Osteocyte (in vitro differentiated cells): ENCODE measurements around the gene SMTNL1. TPM values are rescaled to one million over a fixed set of nuclear protein-coding genes. Genes with fewer than 3 reads are reported as not detected.

Experiments
- DNase-seq: peaks from one replicate; pipeline ENCODE4 v3.0.0; 2021; ENCODE audit warnings: mixed read lengths; ENCODE audit not compliant: unreplicated experiment; ENCODE audit errors: extremely low spot score
- H3K27ac Mint-ChIP-seq: one replicate; pipeline ENCODE4 v1.8.0; 2021; ENCODE audit warnings: mild to moderate bottlenecking, mixed read lengths; ENCODE audit not compliant: unreplicated experiment
- H3K27me3 Mint-ChIP-seq: one replicate; pipeline ENCODE4 v1.8.0; 2021; ENCODE audit warnings: mixed read lengths; ENCODE audit not compliant: unreplicated experiment
- H3K36me3 Mint-ChIP-seq: one replicate; pipeline ENCODE4 v1.8.0; 2021; ENCODE audit warnings: mixed read lengths; ENCODE audit not compliant: unreplicated experiment
- H3K4me1 Mint-ChIP-seq: one replicate; pipeline ENCODE4 v1.8.0; 2021; ENCODE audit warnings: mixed read lengths; ENCODE audit not compliant: unreplicated experiment
- H3K4me3 Mint-ChIP-seq: one replicate; pipeline ENCODE4 v1.8.0; 2021; ENCODE audit warnings: mild to moderate bottlenecking, moderate library complexity, mixed read lengths; ENCODE audit not compliant: unreplicated experiment
- H3K9me3 Mint-ChIP-seq: one replicate; pipeline ENCODE4 v1.8.0; 2021; ENCODE audit warnings: mixed read lengths; ENCODE audit not compliant: unreplicated experiment
- CTCF ChIP-seq: fragments of 200-600 bp; sonication (generic); IDR thresholded peaks from 2 replicates; pipeline ENCODE4 v1.5.0; 2021; ENCODE audit warnings: antibody characterized with exemption, mild to moderate bottlenecking, moderate library complexity
- long read RNA-seq: library from polyadenylated mRNA; unstranded; transcript quantifications from one replicate; pipeline ENCODE4 v2.0.0, GENCODE V29; 2021
- total RNA-seq: library from RNA; stranded (reverse); gene quantifications from 2 replicates; pipeline ENCODE4 v1.2.1, GENCODE V29; 2021

Gene SMTNL1
- not detected in 2 replicates for total RNA-seq
- long read RNA-seq, result 0 reads

- Mint-ChIP-seq H3K4me1 (no peaks in the 10 kb centered on the region), H3K36me3 (no peaks in the 10 kb centered on the region), H3K4me3 (no peak within 1 kb of the TSS), H3K27me3 (peaks cover 41% of the 10 kb centered on the region), H3K27ac (no peak within 1 kb of the TSS), H3K9me3 (no peaks in the 10 kb centered on the region)
- no peak for TF ChIP-seq CTCF
- no peak for DNase-seq
Observed at GRCh38 chr11:57536947-57537619, at the start of gene SMTNL1. SMTNL1 (plus strand) TSS chr11:57537595; CDS start chr11:57542643, 5,048 bp downstream.

GRCh38 chr11:57487920-57488659 lies 49.3 kb upstream of the SMTNL1 start:
- no peak for TF ChIP-seq CTCF
- H3K27me3 Mint-ChIP-seq, result peaks cover 6% of the 10 kb centered on the region
- no peak overlapping the region for H3K4me3 Mint-ChIP-seq
- peaks cover 4% of the 10 kb centered on the region for H3K4me1 Mint-ChIP-seq
- no peaks in the 10 kb centered on the region for H3K9me3 Mint-ChIP-seq
- DNase-seq, result no peak
- H3K27ac Mint-ChIP-seq, result no peak overlapping the region
- H3K36me3 Mint-ChIP-seq, result peaks cover 13% of the 10 kb centered on the region

GRCh38 chr11:57490456-57491248 lies 46.7 kb upstream of the SMTNL1 start:
- no peak overlapping the region for H3K4me3 Mint-ChIP-seq
- no peaks in the 10 kb centered on the region for H3K9me3 Mint-ChIP-seq
- H3K27ac Mint-ChIP-seq, result no peak overlapping the region
- no peaks in the 10 kb centered on the region for H3K27me3 Mint-ChIP-seq
- H3K36me3 Mint-ChIP-seq, result peaks cover 8% of the 10 kb centered on the region
- no peak for DNase-seq
- no peak for TF ChIP-seq CTCF
- no peaks in the 10 kb centered on the region for H3K4me1 Mint-ChIP-seq

GRCh38 chr11:57491371-57492061 lies 45.9 kb upstream of the SMTNL1 start:
- Mint-ChIP-seq H3K36me3 (peaks cover 6% of the 10 kb centered on the region), H3K27ac (no peak overlapping the region), H3K4me3 (no peak overlapping the region), H3K4me1 (no peaks in the 10 kb centered on the region), H3K27me3 (no peaks in the 10 kb centered on the region), H3K9me3 (no peaks in the 10 kb centered on the region)
- no peak for DNase-seq
- TF ChIP-seq CTCF, result peak; percentile 56
